Liver (tissue), 9 donors: ENCODE data around the gene NELL1. TPM values are rescaled to one million over a fixed set of nuclear protein-coding genes. Genes with fewer than 3 reads are reported as not detected.

Experiments
- DNase-seq: peaks from one replicate; pipeline ENCODE4 v3.0.0-alpha.2; 2017; ENCODE audit warnings: low spot score
- H3K27ac ChIP-seq, 2 donors: one replicate each; pipeline ENCODE4 v1.7.0; 2013; ENCODE audit warnings: inconsistent platforms in 2 of 2, low read length in 2 of 2, control low read depth in 1 of 2, low read depth in 1 of 2, mild to moderate bottlenecking in 1 of 2
- H3K27me3 ChIP-seq, 4 donors: one replicate each; pipeline versions ENCODE4 v1.6.1 to v1.7.0; 2013; ENCODE audit warnings: low read length in 3 of 4, inconsistent platforms in 1 of 4, mild to moderate bottlenecking in 1 of 4, moderate library complexity in 1 of 4; ENCODE audit not compliant: control insufficient read depth in 4 of 4, insufficient read depth in 4 of 4
- H3K36me3 ChIP-seq, 4 donors: one replicate each; pipeline versions ENCODE4 v1.6.1 to v1.7.0; 2013; ENCODE audit warnings: low read length in 3 of 4, mild to moderate bottlenecking in 3 of 4, low read depth in 1 of 4, moderate library complexity in 1 of 4; ENCODE audit not compliant: control insufficient read depth in 4 of 4, insufficient read depth in 3 of 4
- H3K4me1 ChIP-seq, 4 donors: one replicate each; pipeline versions ENCODE4 v1.6.1 to v1.7.0; 2013; ENCODE audit warnings: low read length in 3 of 4, mild to moderate bottlenecking in 3 of 4, moderate library complexity in 1 of 4; ENCODE audit not compliant: control insufficient read depth in 4 of 4, insufficient read depth in 4 of 4
- H3K4me3 ChIP-seq, 3 donors: one replicate each; pipeline versions ENCODE4 v1.6.1 to v1.7.0; 2013; ENCODE audit warnings: low read length in 3 of 3, control low read depth in 1 of 3, low read depth in 1 of 3, mild to moderate bottlenecking in 1 of 3
- H3K9ac ChIP-seq, 2 donors: one replicate each; pipeline ENCODE4 v1.7.0; 2013; ENCODE audit warnings: low read length in 2 of 2, mild to moderate bottlenecking in 2 of 2, moderate library complexity in 2 of 2, control low read depth in 1 of 2, low read depth in 1 of 2
- H3K9me3 ChIP-seq, 4 donors: one replicate each; pipeline versions ENCODE4 v1.6.1 to v1.7.0; 2013; ENCODE audit warnings: low read length in 3 of 4; ENCODE audit not compliant: control insufficient read depth in 4 of 4
- ATF3 ChIP-seq: IDR thresholded peaks from 2 replicates; pipeline ENCODE4 v1.6.1; 2016; ENCODE audit warnings: antibody characterized with exemption
- EGR1 ChIP-seq, 2 donors: IDR thresholded peaks; 2 replicates each; pipeline ENCODE4 v1.6.1; 2016 to 2018; ENCODE audit warnings: antibody characterized with exemption in 2 of 2, low read depth in 2 of 2
- FOXA1 ChIP-seq: IDR thresholded peaks from 2 replicates; pipeline ENCODE4 v1.6.1; 2016; ENCODE audit warnings: antibody characterized with exemption
- FOXA2 ChIP-seq: IDR thresholded peaks from 2 replicates; pipeline ENCODE4 v1.6.1; 2016; ENCODE audit warnings: antibody characterized with exemption
- GABPA ChIP-seq, 2 donors: IDR thresholded peaks in 1 of 2; conservative IDR thresholded peaks in 1 of 2; 2 replicates each; pipeline ENCODE4 v1.6.1; 2016; ENCODE audit warnings: antibody characterized with exemption in 2 of 2, mild to moderate bottlenecking in 1 of 2, moderate library complexity in 1 of 2
- HNF4A ChIP-seq, 2 donors: conservative IDR thresholded peaks; 2 replicates each; pipeline ENCODE4 v1.6.1; 2016; ENCODE audit warnings: antibody characterized with exemption in 2 of 2, mild to moderate bottlenecking in 2 of 2
- HNF4G ChIP-seq: IDR thresholded peaks from 2 replicates; pipeline ENCODE4 v1.6.1; 2016; ENCODE audit warnings: antibody characterized with exemption
- JUND ChIP-seq, 2 donors: IDR thresholded peaks; 2 replicates each; pipeline ENCODE4 v1.6.1; 2016; ENCODE audit warnings: antibody characterized with exemption in 2 of 2
- NR2F2 ChIP-seq: IDR thresholded peaks from 2 replicates; pipeline ENCODE4 v1.6.1; 2016; ENCODE audit warnings: antibody characterized with exemption
- RAD21 ChIP-seq, 2 donors: IDR thresholded peaks; 2 replicates each; pipeline ENCODE4 v1.6.1; 2016; ENCODE audit warnings: antibody characterized with exemption in 2 of 2, mild to moderate bottlenecking in 2 of 2
- REST ChIP-seq: IDR thresholded peaks from 2 replicates; pipeline ENCODE4 v1.6.1; 2016; ENCODE audit warnings: antibody characterized with exemption, mild to moderate bottlenecking
- RXRA ChIP-seq, 2 donors: IDR thresholded peaks; 2 replicates each; pipeline ENCODE4 v1.6.1; 2017 to 2018; ENCODE audit warnings: antibody characterized with exemption in 2 of 2, mild to moderate bottlenecking in 1 of 2
- SP1 ChIP-seq: IDR thresholded peaks from 2 replicates; pipeline ENCODE4 v1.6.1; 2018; ENCODE audit warnings: antibody characterized with exemption, mild to moderate bottlenecking
- TAF1 ChIP-seq: conservative IDR thresholded peaks from 2 replicates; pipeline ENCODE4 v1.6.1; 2016; ENCODE audit warnings: antibody characterized with exemption, mild to moderate bottlenecking
- YY1 ChIP-seq: IDR thresholded peaks from 2 replicates; pipeline ENCODE4 v1.6.1; 2016; ENCODE audit warnings: antibody characterized with exemption, mild to moderate bottlenecking
- WGBS: extraction: QIAGEN DNeasy Blood & Tissue Kit; methylation state at CpG from one replicate; pipeline ENCODE4 v1.1.7; 2013; 5-methylcytosine and 5-hydroxymethylcytosine counted together
- polyA plus RNA-seq, 2 donors: library from polyadenylated mRNA; stranded (reverse) in 1 of 2; unstranded in 1 of 2; fragments of 200-250 nt in 1 of 2; fragments of >200 nt in 1 of 2; fragmentation: Nextera tagmentation in 1 of 2; extraction: Ambion mirVana in 1 of 2; gene quantifications; one replicate each; pipeline versions ENCODE4 v1.2.1 to v1.2.3, GENCODE V29; 2013 to 2015
- total RNA-seq, 2 donors: library from RNA; depleted of rRNA; stranded (reverse); fragments of >200 nt; gene quantifications; one replicate each; pipeline ENCODE4 v1.2.3, GENCODE V29; 2014
- TF ChIP-seq, protein P1 (sequence below): fragments of 150-350 bp; IDR thresholded peaks from 2 replicates; pipeline ENCODE4 v1.5.1; 2017; ENCODE audit warnings: improper control_type of control experiment, low read depth, low read length; ENCODE audit not compliant: missing input control
- TF ChIP-seq, protein P2 (sequence below): IDR thresholded peaks from 2 replicates; pipeline ENCODE4 v1.6.1; 2016; ENCODE audit warnings: antibody characterized with exemption
- donor health status: healthy.
- donor health status: healthy.
- donor health status: healthy.
- donor health status: healthy.
- donor health status: healthy.

NELL1 gene
- total and polyA plus RNA-seq, 4 donors = not detected

- H3K27me3 ChIP-seq = peaks cover 0 to 2% (median 0%) of the 10 kb centered on the region in 4 donors
- H3K27ac ChIP-seq = no peak overlapping the region
- H3K4me1 ChIP-seq = no peaks in the 10 kb centered on the region
- H3K36me3 ChIP-seq = no peaks in the 10 kb centered on the region
- H3K4me3 ChIP-seq = no peak overlapping the region
- no peak for DNase-seq
- no peak overlapping the region for H3K9ac ChIP-seq
- H3K9me3 ChIP-seq = no peaks in the 10 kb centered on the region
- TF ChIP-seq, protein P1, sequence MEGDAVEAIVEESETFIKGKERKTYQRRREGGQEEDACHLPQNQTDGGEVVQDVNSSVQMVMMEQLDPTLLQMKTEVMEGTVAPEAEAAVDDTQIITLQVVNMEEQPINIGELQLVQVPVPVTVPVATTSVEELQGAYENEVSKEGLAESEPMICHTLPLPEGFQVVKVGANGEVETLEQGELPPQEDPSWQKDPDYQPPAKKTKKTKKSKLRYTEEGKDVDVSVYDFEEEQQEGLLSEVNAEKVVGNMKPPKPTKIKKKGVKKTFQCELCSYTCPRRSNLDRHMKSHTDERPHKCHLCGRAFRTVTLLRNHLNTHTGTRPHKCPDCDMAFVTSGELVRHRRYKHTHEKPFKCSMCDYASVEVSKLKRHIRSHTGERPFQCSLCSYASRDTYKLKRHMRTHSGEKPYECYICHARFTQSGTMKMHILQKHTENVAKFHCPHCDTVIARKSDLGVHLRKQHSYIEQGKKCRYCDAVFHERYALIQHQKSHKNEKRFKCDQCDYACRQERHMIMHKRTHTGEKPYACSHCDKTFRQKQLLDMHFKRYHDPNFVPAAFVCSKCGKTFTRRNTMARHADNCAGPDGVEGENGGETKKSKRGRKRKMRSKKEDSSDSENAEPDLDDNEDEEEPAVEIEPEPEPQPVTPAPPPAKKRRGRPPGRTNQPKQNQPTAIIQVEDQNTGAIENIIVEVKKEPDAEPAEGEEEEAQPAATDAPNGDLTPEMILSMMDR = no peak
- no peak for TF ChIP-seq YY1
- TF ChIP-seq ATF3 = no peak
- TF ChIP-seq FOXA1 = no peak
- no peak for TF ChIP-seq HNF4A (conservative IDR thresholded peaks at IDR 0.05)
- no peak for TF ChIP-seq RXRA (IDR thresholded peaks at IDR 0.05)
- WGBS = 49% methylated on average over 2 of the region's 2 CpGs
These were observed 390.5 kb downstream of the NELL1 start for GRCh38 chr11:21059879-21060278.

- WGBS = 65% methylated on average over 2 of the region's 2 CpGs
- Histone ChIP-seq H3K27ac (no peak overlapping the region), H3K4me3 (no peak overlapping the region), H3K36me3 (no peaks in the 10 kb centered on the region), H3K9me3 (no peaks in the 10 kb centered on the region), H3K27me3 (no peaks in the 10 kb centered on the region), H3K9ac (no peak overlapping the region), H3K4me1 (no peaks in the 10 kb centered on the region)
- DNase-seq = no peak
- TF ChIP-seq RXRA (IDR thresholded peaks at IDR 0.05) = no peak
- no peak for TF ChIP-seq FOXA1
- TF ChIP-seq ATF3 = no peak
- no peak for TF ChIP-seq HNF4G
- no peak for TF ChIP-seq EGR1 (IDR thresholded peaks at IDR 0.05; ENCODE audit: low read depth in 2 of 2)
These were observed 396.6 kb downstream of the NELL1 start for GRCh38 chr11:21066030-21066429.

GRCh38 chr11:21068886-21069285 lies 399.5 kb downstream of the NELL1 start:
- Histone ChIP-seq H3K36me3 (no peaks in the 10 kb centered on the region), H3K4me3 (no peak overlapping the region), H3K9ac (no peak overlapping the region), H3K9me3 (no peaks in the 10 kb centered on the region), H3K4me1 (no peaks in the 10 kb centered on the region), H3K27ac (no peak overlapping the region), H3K27me3 (no peaks in the 10 kb centered on the region)
- 52% methylated on average over 3 of the region's 3 CpGs for WGBS
- no peak for DNase-seq
- TF ChIP-seq HNF4A (conservative IDR thresholded peaks at IDR 0.05) (no peak), FOXA2 (no peak), TAF1 (no peak), GABPA (IDR thresholded peaks at IDR 0.05 in 1 of 2, conservative IDR thresholded peaks at IDR 0.05 in 1 of 2) (no peak), EGR1 (IDR thresholded peaks at IDR 0.05; ENCODE audit: low read depth in 2 of 2) (no peak), JUND (IDR thresholded peaks at IDR 0.05) (no peak), RXRA (IDR thresholded peaks at IDR 0.05) (no peak), NR2F2 (no peak), ATF3 (no peak), RAD21 (IDR thresholded peaks at IDR 0.05) (no peak), HNF4G (no peak), REST (no peak), FOXA1 (no peak), YY1 (no peak), SP1 (no peak)
- TF ChIP-seq, protein P2, sequence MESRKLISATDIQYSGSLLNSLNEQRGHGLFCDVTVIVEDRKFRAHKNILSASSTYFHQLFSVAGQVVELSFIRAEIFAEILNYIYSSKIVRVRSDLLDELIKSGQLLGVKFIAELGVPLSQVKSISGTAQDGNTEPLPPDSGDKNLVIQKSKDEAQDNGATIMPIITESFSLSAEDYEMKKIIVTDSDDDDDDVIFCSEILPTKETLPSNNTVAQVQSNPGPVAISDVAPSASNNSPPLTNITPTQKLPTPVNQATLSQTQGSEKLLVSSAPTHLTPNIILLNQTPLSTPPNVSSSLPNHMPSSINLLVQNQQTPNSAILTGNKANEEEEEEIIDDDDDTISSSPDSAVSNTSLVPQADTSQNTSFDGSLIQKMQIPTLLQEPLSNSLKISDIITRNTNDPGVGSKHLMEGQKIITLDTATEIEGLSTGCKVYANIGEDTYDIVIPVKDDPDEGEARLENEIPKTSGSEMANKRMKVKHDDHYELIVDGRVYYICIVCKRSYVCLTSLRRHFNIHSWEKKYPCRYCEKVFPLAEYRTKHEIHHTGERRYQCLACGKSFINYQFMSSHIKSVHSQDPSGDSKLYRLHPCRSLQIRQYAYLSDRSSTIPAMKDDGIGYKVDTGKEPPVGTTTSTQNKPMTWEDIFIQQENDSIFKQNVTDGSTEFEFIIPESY = no peak
- TF ChIP-seq, protein P1 = no peak
